CD4-positive, alpha-beta T cell treated with Interleukin-12 subunit alpha and Interleukin-12 subunit beta, for 1 hour (primary cell): ENCODE results near the gene TRIM2.

Experiments used
- DNase-seq: peaks from one replicate; pipeline ENCODE4 v3.0.0-alpha.2; 2020

TRIM2 gene

DNA sequence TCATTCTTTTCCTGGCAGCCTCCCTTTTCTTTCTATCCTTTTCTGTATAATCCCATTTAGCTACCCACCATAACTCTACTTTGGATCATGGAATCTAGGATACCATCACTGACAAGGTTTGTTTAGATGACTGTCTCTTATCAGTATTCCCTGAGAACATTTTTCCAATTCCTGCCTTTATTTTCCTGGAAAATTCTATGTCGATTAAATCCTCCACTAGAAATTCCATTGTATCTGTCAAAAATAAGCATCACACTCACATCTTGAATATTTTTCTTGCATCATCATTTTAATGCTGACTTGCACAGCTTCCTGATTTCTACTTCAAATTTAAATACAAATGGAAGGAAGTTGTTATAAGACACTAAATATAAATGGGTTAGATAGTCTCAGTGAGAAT lies 20.2 kb downstream of the TRIM2 start:
- no peak for DNase-seq

DNA sequence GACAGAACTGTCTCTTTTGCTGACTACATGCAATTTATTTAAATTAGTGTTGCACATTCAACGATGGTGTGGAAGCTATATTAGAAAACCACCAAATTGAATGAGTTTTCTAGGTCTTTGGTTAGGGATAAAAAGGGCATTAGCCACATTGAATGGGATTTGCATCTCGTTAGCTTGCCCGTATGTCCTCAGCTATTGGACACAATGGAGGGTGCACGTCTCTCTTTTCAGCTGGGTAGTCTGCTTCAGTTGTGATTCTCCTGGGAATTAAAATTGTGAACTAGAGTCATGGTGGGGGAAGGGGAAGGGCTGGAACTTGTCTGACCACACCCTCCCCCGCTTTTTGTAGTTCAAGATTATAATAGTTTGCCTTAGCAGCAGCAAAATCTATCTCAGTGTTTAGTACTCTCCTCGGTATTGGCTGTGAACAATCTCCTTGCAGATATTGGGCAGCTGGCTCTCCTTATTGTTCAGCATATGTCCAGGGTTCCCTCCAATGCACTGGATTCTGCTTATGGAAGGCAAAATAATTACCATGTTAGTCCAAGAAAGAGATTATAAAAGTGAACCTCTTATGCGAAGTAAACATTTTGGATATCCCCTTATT lies 23.3 kb downstream of the TRIM2 start:
- DNase-seq: no peak

DNA sequence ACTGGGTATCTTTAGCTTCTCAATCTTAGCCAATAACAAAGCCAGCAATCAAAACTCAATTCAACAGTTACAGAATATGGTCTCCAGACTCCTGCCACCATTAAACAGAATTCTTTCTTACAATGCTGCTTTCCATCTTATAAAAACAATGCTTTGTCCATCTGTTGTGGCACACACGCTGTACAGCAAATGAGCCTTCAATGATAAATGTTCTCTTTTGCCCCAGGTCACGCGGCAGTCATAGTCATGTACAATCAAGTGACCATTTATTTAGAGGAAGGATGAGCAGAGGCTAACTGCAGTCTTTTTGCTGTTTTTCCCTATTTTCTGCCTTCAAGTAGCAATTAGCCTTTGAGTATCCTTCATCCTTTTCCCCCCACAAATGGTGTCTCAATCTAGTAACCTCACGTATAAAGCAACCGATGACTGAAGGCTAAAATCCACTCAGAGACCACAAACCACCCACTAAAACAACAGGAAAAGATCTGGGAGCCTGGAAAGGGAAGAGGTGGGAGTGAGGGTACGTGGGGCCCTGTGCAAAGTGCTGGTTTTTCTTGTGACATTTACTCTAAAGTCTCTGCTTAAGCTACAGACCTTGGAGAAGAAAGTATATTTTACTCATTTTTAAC lies 24.4 kb downstream of the TRIM2 start:
- no peak for DNase-seq

- no peak for DNase-seq
Measured at GRCh38 chr4:153229545-153229944, 25.3 kb downstream of the TRIM2 start.

DNA sequence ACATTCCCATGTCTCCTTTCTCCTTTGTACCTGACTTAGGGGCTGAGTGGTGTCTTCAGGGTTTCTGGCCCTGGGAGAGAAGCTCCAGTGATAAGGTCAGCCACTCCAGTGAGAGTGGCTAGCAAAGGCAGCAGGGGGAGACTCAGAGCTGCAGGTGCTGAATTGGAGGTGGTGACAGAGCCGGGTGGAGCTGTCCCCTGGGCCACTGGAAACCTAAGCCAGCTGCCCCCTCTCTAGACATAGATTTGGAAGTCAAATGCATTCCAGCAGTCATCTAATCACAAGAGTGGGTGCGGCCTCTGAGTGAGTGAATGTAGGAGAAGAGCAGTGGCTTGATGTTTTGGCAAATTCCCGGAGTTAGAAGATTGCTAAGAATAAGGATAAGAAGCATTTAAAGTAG lies 28.5 kb downstream of the TRIM2 start:
- no peak for DNase-seq

- DNase-seq: no peak
Measured at GRCh38 chr4:153233761-153234371, 29.6 kb downstream of the TRIM2 start.

DNA sequence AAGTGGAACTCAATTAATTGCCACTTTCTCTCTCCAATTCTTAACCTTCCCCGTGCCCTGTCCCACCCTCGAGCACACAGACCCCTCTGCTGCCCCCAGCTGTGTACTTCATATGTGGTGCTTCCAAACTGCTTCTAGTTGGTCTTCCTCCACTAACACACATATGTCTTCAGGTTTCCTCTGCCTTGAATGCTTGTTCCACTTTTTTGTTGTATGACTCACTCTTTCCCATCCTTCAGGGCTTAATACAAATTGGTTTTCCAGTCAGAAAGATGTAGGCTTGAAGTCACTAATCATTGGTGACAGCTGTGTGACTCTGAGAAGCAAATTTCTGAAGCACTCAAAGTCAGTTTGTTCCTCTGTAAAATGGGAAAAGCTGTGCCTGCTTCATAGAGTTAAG lies 30.6 kb downstream of the TRIM2 start:
- DNase-seq: no peak

DNA sequence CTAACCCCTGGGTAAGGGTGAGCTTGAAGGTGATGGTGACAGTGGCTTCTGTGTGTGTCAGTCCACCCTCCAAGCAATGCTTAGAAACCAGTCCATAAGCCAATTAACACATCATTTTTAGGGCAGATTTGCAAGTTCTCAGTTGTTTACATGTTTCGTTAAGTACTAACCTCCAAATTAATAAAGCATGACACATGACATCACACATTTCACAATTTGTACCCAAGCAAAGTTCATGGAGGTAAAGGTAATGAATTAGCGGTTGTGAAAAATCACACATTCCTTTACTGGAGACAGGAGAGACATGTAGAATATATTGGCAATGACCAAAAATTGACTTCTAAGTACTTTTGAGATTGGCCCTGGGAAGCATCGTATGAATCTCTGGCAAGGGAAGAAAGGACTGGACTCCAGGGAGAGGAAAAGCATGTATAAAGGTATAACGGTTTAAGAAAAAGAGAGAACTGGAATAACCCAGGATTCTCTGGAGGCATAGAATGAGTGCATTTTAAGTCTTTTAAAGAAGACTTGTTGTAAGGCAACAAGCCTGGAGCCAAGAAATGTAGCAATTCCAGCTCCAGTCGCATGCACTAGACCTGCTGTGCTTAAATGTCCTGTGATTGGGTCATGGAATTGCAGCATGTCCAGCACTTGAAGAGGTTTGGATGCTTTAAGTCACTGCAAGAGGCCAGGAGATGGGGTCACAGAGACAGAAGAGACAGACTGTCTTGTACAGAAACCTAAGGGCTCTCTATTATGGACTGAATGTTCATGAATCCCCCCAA lies 34.1 kb downstream of the TRIM2 start:
- no peak for DNase-seq

- DNase-seq: no peak
Measured at GRCh38 chr4:153239409-153239808, 35.2 kb downstream of the TRIM2 start.

DNA sequence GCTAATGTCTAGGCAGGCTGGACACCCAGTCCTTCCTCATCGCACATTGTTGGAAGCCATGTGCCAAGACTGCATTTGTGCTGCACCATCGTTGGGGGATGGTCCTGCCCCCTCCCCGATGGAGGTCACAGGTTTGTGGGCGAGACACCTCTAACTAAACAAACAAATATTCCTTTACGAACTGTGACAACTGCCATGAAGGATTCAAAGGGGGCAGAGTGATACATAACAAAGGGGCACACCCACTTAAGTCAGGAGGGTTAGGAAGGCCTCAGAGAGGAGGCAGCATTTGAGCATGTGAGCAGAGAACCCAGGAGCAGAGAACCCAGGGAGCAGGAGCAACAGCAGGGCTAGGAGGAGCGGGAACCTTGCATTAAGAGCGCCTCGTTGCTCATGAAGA lies 37.1 kb downstream of the TRIM2 start:
- no peak for DNase-seq

GRCh38 chr4:153241970-153242838 lies 38.0 kb downstream of the TRIM2 start:
- DNase-seq: no peak

DNA sequence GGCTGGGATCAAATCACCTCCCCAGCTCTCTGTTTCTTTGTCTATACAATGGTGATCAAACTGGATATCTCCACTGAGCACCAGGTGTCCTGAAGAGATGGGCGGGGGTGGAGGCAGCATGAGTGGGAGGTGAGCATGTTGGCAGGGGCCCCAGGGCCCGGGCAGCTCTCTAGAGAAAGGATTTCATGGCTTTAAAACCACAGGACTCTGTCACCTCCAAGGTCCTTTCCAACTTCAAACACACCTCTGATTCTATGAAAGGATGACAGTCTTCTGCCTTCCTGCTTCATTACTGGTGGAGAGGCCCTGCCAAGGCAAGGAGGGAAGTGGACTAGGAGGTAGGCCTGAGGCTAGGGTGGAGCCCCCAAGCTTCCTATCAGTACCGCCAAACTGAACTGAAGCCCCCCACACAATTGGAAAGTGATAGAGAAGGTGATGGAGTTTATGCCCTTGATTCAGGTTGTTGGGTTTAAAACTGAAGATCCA lies 38.6 kb downstream of the TRIM2 start:
- no peak for DNase-seq

DNA sequence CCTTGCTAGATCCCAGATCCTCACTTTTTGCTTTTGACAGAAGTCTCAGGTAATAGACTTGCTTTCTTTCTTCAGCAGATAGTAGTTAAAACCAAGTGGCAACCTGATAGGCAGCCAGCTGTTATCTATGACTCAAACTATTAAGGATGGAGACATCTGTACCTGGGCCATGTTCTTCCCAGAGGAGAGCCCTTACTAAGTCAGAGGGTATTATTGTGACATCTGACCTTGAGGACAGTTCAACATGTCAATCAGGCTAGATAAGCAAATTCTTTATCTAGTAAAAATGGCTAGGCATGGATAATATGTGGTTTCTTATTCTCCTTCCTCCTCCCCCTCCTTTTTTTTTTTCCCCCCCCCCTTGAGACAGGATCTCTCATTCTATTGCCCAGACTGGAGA lies 39.2 kb downstream of the TRIM2 start:
- no peak for DNase-seq

GRCh38 chr4:153244969-153245368 lies 40.7 kb downstream of the TRIM2 start:
- no peak for DNase-seq

DNA sequence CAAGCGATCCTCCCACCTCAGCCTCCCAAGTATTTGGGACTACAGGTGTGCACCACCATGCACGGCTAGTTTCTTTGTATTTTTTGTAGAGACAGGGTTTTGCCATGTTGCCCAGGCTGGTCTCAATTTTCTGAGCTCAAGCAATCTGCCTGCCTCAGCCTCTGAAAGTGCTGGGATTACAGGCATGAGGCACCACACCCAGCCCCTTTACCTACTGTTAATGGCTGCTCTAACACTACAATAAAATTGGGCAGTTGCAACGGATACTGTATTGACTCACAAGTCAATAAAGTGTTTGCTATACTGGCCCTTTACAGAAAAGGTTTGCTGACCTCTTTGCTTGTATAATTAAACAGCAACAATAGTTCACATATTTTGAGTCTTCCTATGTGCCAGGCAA lies 41.5 kb downstream of the TRIM2 start:
- DNase-seq: no peak

DNA sequence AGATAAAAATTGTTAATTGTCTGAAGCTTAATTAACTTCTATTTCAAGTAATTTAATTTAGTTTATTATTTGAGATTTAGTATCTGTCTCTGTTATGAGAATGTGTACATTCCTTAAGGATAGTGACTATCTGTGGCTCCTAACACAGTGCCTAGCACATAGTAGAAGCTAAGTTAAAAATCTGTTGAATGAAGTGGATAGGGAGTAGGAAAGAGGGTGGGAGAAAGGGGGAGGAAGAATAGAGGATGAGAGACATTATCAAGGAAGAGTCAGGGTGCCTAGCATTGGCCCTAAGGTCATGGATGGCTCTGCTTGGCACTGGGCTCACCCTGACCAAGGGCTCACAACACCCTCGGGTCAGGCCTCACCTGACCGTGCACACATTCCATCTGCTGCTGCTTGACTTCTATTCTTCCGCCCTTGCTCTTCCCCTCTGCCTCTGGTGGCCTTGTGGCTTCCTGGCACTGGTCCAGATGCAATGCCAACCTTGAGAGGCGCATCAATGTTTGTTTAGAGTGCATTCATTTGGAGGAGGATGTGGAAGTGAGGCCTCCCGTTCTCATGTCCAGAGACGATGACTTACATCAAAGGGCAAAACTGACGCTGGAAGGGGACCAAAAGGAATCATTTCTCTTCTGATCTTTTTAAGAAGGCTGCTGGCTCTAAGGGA lies 42.3 kb downstream of the TRIM2 start:
- no peak for DNase-seq

DNA sequence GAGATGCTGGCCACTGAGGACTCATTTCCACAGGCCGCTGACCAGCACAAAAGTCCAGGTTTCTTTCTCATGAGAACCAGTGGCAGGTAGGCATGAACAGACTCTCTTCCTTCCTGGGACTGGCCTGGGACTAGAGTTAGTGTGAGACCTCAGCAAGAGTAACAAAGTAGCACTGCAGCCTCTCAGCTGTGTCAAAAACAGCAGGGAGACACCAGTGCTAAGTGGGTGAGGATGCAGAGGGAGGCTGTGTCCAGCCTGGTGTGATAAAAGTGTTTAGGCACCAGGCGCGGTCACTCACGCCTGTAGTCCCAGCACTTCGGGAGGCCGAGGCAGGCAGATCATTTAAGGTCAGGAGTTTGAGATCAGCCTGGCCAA lies 42.9 kb downstream of the TRIM2 start:
- DNase-seq: no peak

- DNase-seq: no peak
Measured at GRCh38 chr4:153248641-153249198, 44.5 kb downstream of the TRIM2 start.

- DNase-seq: peak; percentile 88
Measured at GRCh38 chr4:153249199-153250041, 45.2 kb downstream of the TRIM2 start.

DNA sequence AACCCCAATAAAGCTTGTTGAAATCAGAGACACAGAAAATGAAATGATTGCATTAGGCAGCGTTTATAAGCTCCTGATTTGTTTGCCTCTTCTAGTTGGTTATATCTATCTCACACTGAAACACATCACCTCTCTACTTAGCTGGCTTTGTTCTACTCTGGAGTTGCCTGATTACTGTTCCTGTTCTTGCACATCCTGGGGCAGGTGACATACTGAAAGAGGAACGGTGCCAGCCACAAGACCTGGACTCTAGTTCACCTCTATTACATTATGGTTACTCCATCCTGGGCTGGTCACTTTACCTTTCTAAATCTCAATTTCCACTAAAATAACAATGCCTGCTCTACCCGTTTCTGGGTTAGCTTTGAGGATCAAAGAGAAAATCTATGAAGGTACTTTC lies 47.9 kb downstream of the TRIM2 start:
- DNase-seq: no peak

DNA sequence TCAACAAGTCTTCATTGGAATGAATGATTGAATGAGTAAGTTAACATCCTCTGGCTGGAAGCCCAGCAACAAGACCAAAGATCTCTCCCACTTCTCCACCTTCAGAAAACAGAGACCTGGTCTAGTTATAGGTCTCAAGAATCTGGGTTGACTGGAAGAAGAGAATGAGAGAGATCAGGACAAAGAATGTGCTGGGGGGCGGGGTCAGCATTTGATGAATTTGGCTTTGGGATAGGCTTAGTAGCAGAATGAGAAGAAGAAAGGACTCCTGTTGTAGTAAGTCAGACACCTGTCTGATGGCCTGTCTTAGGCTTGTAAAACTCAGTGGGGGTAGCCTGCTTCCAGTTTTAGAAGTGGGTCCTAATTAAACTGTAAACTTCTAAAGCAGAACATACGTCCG lies 51.0 kb downstream of the TRIM2 start:
- no peak for DNase-seq
